Kidney (tissue), 14 donors: ENCODE results near the gene STIM1. TPM values are rescaled to one million over a fixed set of nuclear protein-coding genes. Genes with fewer than 3 reads are reported as not detected.

ENCODE experiments used
- DNase-seq, 5 donors: peaks; one replicate each; pipeline ENCODE4 v3.0.0-alpha.2; 2013 to 2020
- FAIRE-seq: peaks from 2 replicates; lab custom pipeline; 2012; peaks lifted over from hg19 to GRCh38; lab: Jason Lieb, UNC
- H3K27ac ChIP-seq, 2 donors: one replicate each; pipeline ENCODE4 v1.7.0; 2013; ENCODE audit warnings: low read depth in 2 of 2, low read length in 2 of 2, inconsistent platforms in 1 of 2
- H3K27me3 ChIP-seq: one replicate; pipeline ENCODE4 v1.7.1; 2013; ENCODE audit warnings: low read length, inconsistent platforms; ENCODE audit not compliant: control insufficient read depth, insufficient read depth
- H3K36me3 ChIP-seq, 3 donors: one replicate each; pipeline versions ENCODE4 v1.7.0 to v1.7.1; 2013; ENCODE audit warnings: low read length in 3 of 3, control low read depth in 1 of 3, inconsistent platforms in 1 of 3; ENCODE audit not compliant: insufficient read depth in 3 of 3, control insufficient read depth in 2 of 3
- H3K4me1 ChIP-seq, 3 donors: one replicate each; pipeline versions ENCODE4 v1.7.0 to v1.7.1; 2013; ENCODE audit warnings: low read length in 3 of 3, inconsistent platforms in 1 of 3, low read depth in 1 of 3; ENCODE audit not compliant: control insufficient read depth in 2 of 3, insufficient read depth in 2 of 3
- H3K4me3 ChIP-seq, 3 donors: one replicate each; pipeline versions ENCODE4 v1.7.0 to v1.8.1; 2013; ENCODE audit warnings: low read length in 3 of 3, control low read depth in 1 of 3, inconsistent platforms in 1 of 3
- H3K9ac ChIP-seq, 3 donors: one replicate each; pipeline versions ENCODE4 v1.7.0 to v1.7.1; 2013; ENCODE audit warnings: low read length in 3 of 3, control low read depth in 1 of 3, inconsistent platforms in 1 of 3
- H3K9me3 ChIP-seq, 3 donors: one replicate each; pipeline versions ENCODE4 v1.7.0 to v1.7.1; 2013; ENCODE audit warnings: low read length in 3 of 3, control low read depth in 1 of 3, inconsistent platforms in 1 of 3; ENCODE audit not compliant: control insufficient read depth in 2 of 3, insufficient read depth in 1 of 3
- intact Hi-C: fragments of 100-400 bp; cut with DNase I; formaldehyde crosslinking; loops from one replicate; pipeline ENCODE4 v1.11.1; 2022
- polyA plus RNA-seq: library from polyadenylated mRNA; stranded (reverse); fragments of 350-450 nt; fragmentation: Illumina TruSeq; extraction: RNeasy Lipid Tissue Mini Kit (QIAGEN cat#74804); gene quantifications from one replicate; pipeline ENCODE4 v1.2.3, GENCODE V29; 2014; ENCODE audit warnings: low read depth, low replicate concordance; ENCODE audit not compliant: insufficient read depth
- total RNA-seq: library from RNA; stranded (reverse); fragmentation: NEBNext Ultra II Directional; extraction: Animal tissue kit (Norgen Biotek cat#: 25700); gene quantifications from one replicate; pipeline ENCODE4 v1.2.1, GENCODE V29; 2021
- TF ChIP-seq, protein P1 (sequence below): IDR thresholded peaks from 3 replicates; pipeline ENCODE4 v1.5.1; 2012; ENCODE audit warnings: mild to moderate bottlenecking, moderate library complexity, borderline replicate concordance; ENCODE audit not compliant: insufficient read depth; ENCODE audit errors: extremely low read depth
- donor health status: control.
- donor health status: control.
- donor health status: control.
- donor health status: control.
- donor health status: control.
- donor health status: DM: yes; HTN: yes; CAD: no.
- donor health status: Normal renal cell carcinoma (clear cell type).

Gene STIM1
- total and polyA plus RNA-seq, 2 donors from 2014 or later: 15.7 to 68.0 TPM

- Histone ChIP-seq H3K4me1 (no peaks in the 10 kb centered on the region), H3K9me3 (no peaks in the 10 kb centered on the region), H3K27ac (no peak overlapping the region), H3K9ac (no peak overlapping the region), H3K4me3 (no peak overlapping the region), H3K36me3 (peaks cover 0 to 20% (median 8%) of the 10 kb centered on the region in 3 donors), H3K27me3 (no peaks in the 10 kb centered on the region)
- intact Hi-C loops: no loop called here
- TF ChIP-seq, protein P1, sequence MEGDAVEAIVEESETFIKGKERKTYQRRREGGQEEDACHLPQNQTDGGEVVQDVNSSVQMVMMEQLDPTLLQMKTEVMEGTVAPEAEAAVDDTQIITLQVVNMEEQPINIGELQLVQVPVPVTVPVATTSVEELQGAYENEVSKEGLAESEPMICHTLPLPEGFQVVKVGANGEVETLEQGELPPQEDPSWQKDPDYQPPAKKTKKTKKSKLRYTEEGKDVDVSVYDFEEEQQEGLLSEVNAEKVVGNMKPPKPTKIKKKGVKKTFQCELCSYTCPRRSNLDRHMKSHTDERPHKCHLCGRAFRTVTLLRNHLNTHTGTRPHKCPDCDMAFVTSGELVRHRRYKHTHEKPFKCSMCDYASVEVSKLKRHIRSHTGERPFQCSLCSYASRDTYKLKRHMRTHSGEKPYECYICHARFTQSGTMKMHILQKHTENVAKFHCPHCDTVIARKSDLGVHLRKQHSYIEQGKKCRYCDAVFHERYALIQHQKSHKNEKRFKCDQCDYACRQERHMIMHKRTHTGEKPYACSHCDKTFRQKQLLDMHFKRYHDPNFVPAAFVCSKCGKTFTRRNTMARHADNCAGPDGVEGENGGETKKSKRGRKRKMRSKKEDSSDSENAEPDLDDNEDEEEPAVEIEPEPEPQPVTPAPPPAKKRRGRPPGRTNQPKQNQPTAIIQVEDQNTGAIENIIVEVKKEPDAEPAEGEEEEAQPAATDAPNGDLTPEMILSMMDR: no peak
- FAIRE-seq (no peak), DNase-seq (no peak)
Observed at GRCh38 chr11:4086575-4087353, 231.3 kb downstream of the STIM1 start.

DNA sequence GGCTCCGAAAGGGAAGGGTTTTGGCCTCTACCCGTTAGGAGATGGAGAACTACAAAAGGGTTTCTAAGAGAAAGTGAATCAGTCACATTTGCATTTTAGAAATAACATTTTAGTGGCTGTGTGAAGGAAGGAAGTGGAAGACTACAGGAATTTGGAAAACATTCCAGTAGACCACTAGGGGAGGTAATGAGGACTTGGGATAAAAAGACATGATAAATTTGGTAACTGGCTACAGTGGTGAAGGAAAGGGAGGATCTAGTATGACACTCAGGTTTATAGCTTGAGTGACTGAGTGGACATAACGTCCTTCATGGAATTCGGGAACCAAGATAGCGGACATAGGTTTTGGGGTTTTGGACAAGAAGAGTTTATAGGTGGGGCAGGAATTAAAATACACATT, 232.1 kb downstream of the STIM1 start:
- no peak for DNase-seq
- Histone ChIP-seq H3K36me3 (peaks cover 0 to 20% (median 8%) of the 10 kb centered on the region in 3 donors), H3K9ac (no peak overlapping the region), H3K4me1 (no peaks in the 10 kb centered on the region), H3K27me3 (no peaks in the 10 kb centered on the region), H3K4me3 (no peak overlapping the region), H3K9me3 (no peaks in the 10 kb centered on the region), H3K27ac (no peak overlapping the region)
- FAIRE-seq: no peak
- TF ChIP-seq, protein P1: no peak
- intact Hi-C loops: no loop called here

DNA sequence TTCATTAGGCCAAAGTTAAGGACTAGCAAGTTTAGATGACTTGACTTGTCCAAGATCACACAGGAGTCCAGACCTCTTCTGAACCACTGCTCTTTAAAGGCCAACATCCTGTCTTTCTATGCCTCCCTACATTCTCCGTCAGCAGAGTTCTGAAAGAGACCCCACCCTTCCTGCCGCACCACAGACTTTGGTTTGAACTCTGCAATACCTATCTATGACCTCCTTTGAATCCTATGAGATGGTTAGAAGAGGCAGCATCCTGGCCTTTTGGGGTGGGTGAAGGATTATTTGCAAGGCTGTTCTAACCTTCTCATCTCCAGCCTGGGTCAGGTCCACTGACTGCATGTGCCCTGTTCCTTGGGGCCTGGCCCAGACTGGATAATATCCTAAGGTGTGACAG, 234.8 kb downstream of the STIM1 start:
- Histone ChIP-seq H3K36me3 (peaks cover 0 to 11% (median 4%) of the 10 kb centered on the region in 3 donors), H3K27ac (no peak overlapping the region), H3K4me3 (no peak overlapping the region), H3K27me3 (no peaks in the 10 kb centered on the region), H3K9me3 (no peaks in the 10 kb centered on the region), H3K9ac (no peak overlapping the region), H3K4me1 (no peaks in the 10 kb centered on the region)
- no peak for DNase-seq
- intact Hi-C loops: no loop called here
- FAIRE-seq: no peak
- TF ChIP-seq, protein P1: no peak
